OCI-LY3 (cell line): ENCODE measurements around the gene RBM14.
"Not testable (repeated sequence)": the region's sequence is repeated elsewhere in the genome, so short reads cannot be mapped to it uniquely, and the experiment has no call there.

ENCODE experiments used
- H2AFZ ChIP-seq: fragments of 200-600, 300-600 bp; shearing (Covaris generic); 2 replicates; pipeline ENCODE4 v1.6.0; 2014; ENCODE audit warnings: antibody characterized with exemption, low read depth, low read length
- H3K27ac ChIP-seq: fragments of 200-600, 300-600 bp; sonication (generic); 2 replicates; pipeline ENCODE4 v1.5.1; 2014; ENCODE audit warnings: mild to moderate bottlenecking, low read length, moderate library complexity, mixed read lengths
- H3K27me3 ChIP-seq: fragments of 200-600, 300-600 bp; sonication (generic); 2 replicates; pipeline ENCODE4 v1.6.1; 2014; ENCODE audit warnings: low read depth, low read length, mixed read lengths
- H3K36me3 ChIP-seq: fragments of 200-600, 300-600 bp; sonication (generic); replicated peaks from 2 replicates; pipeline ENCODE3; 2014; ENCODE audit warnings: low read depth, low read length, mixed read lengths
- H3K4me1 ChIP-seq: fragments of 300-600, 200-600 bp; sonication (generic); 2 replicates; pipeline ENCODE4 v1.6.1; 2014; ENCODE audit warnings: low read length, mixed read lengths
- H3K4me2 ChIP-seq: fragments of 200-600, 300-600 bp; sonication (generic); 2 replicates; pipeline ENCODE4 v1.6.1; 2014; ENCODE audit warnings: low read length, mixed read lengths
- H3K4me3 ChIP-seq: fragments of 300-600, 200-600 bp; sonication (generic); 2 replicates; pipeline ENCODE4 v1.5.1; 2014; ENCODE audit warnings: antibody characterized with exemption, mild to moderate bottlenecking, low read length, moderate library complexity
- H3K79me2 ChIP-seq: fragments of 300-600, 200-600 bp; shearing (Covaris generic); 2 replicates; pipeline ENCODE4 v1.6.1; 2014; ENCODE audit warnings: mild to moderate bottlenecking, low read length, mixed read lengths
- H3K9ac ChIP-seq: fragments of 300-600, 200-600 bp; shearing (Covaris generic); 2 replicates; pipeline ENCODE4 v1.6.0; 2014; ENCODE audit warnings: mild to moderate bottlenecking, low read length, moderate library complexity
- H3K9me3 ChIP-seq: fragments of 200-600, 300-600 bp; shearing (Covaris generic); 2 replicates; pipeline ENCODE4 v1.6.1; 2014; ENCODE audit warnings: low read length, mixed read lengths; ENCODE audit not compliant: insufficient read depth
- H4K20me1 ChIP-seq: fragments of 200-600, 300-600 bp; sonication (generic); 2 replicates; pipeline ENCODE4 v1.6.1; 2016; ENCODE audit warnings: low read length, mixed read lengths; ENCODE audit not compliant: insufficient read depth
- CTCF ChIP-seq: fragments of 200-600, 300-600 bp; sonication (generic); IDR thresholded peaks from 2 replicates; pipeline ENCODE4 v1.5.1; 2014; ENCODE audit warnings: antibody characterized with exemption, low read length, low read depth
- EZH2phosphoT487 ChIP-seq: fragments of 200-600 bp; shearing (Covaris generic); IDR thresholded peaks from 2 replicates; pipeline ENCODE4 v1.6.1; 2018; ENCODE audit warnings: antibody characterized with exemption, mixed run types, low read depth

The RBM14 gene

GRCh38 chr11:66580803-66581202, 35.6 kb upstream of the RBM14 start:
- Histone ChIP-seq H3K9me3 (peaks cover 5% of the 10 kb centered on the region; the same call in 1 of the 2 replicates), H2AFZ (no peak overlapping the region), H3K4me1 (no peaks in the 10 kb centered on the region), H4K20me1 (no peaks in the 10 kb centered on the region), H3K36me3 (no peaks in the 10 kb centered on the region), H3K9ac (no peak overlapping the region), H3K27me3 (no peaks in the 10 kb centered on the region), H3K4me3 (no peak overlapping the region), H3K27ac (no peak overlapping the region), H3K79me2 (no peaks in the 10 kb centered on the region), H3K4me2 (no peak overlapping the region)
- TF ChIP-seq CTCF (no peak), EZH2phosphoT487 (no peak)

DNA sequence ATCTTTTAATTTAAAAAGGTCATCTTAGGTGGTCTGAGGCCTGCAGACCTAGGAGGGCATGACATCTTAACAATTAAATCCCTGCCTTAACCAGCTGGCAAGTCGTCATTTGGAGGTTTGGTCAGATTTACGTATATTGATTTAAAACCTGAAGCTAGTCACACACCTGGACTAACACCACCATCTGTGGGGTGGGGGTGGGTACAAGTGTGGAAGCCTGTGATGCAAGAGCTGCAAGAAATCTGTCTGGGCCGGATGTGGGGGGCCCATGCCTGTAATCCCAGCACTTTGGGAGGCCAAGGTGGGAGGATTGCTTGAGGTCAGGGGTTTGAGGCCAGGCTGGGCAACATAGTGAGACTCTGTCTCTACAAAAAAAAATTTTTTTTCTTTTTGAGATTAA, 35.2 kb upstream of the RBM14 start:
- Histone ChIP-seq H3K4me3 (no peak overlapping the region), H3K27ac (no peak overlapping the region), H4K20me1 (no peaks in the 10 kb centered on the region), H2AFZ (no peak overlapping the region), H3K36me3 (no peaks in the 10 kb centered on the region), H3K4me2 (no peak overlapping the region), H3K27me3 (no peaks in the 10 kb centered on the region), H3K9ac (no peak overlapping the region), H3K9me3 (peaks cover 5% of the 10 kb centered on the region; the same call in 1 of the 2 replicates), H3K79me2 (no peaks in the 10 kb centered on the region), H3K4me1 (no peaks in the 10 kb centered on the region)
- TF ChIP-seq EZH2phosphoT487 = no peak
- TF ChIP-seq CTCF = no peak

DNA sequence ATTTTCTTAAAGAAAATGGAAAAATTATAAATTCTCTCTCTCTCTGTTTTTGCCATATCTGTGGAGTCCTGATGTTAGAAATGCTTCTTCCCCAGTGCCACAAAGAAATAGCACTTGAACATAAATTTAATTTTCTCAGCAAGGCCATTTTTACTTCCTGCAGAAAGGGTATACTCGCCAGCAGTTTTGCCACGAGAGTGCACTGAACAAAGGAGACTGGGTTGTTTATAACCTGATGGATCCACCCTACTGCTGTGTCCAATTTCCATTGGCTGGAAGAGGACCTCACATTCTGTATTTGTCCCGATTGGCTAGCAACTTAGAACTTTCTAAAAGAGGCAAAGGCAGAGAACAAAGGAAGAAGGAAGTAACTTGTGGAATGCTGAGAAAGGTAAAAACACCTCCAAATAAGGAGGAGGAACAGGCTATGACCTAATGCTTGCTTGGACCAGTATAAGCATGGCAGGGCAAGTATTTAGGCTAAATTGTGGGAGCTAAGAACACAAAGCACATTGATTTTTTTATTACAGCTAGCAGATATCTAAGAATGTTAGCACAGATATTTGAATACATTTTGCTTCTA, 33.8 kb upstream of the RBM14 start:
- not testable (repeated sequence) for H3K4me3 ChIP-seq, H3K4me1 ChIP-seq, H3K27me3 ChIP-seq, H3K36me3 ChIP-seq, H4K20me1 ChIP-seq, H2AFZ ChIP-seq, H3K27ac ChIP-seq, H3K4me2 ChIP-seq, H3K79me2 ChIP-seq, H3K9ac ChIP-seq, H3K9me3 ChIP-seq

GRCh38 chr11:66585447-66585846, 31.0 kb upstream of the RBM14 start:
- not testable (repeated sequence) for H3K4me2 ChIP-seq, H4K20me1 ChIP-seq, H3K4me3 ChIP-seq, H3K27me3 ChIP-seq, H3K9me3 ChIP-seq, H3K27ac ChIP-seq, H2AFZ ChIP-seq, H3K79me2 ChIP-seq, H3K4me1 ChIP-seq, H3K36me3 ChIP-seq, H3K9ac ChIP-seq

DNA sequence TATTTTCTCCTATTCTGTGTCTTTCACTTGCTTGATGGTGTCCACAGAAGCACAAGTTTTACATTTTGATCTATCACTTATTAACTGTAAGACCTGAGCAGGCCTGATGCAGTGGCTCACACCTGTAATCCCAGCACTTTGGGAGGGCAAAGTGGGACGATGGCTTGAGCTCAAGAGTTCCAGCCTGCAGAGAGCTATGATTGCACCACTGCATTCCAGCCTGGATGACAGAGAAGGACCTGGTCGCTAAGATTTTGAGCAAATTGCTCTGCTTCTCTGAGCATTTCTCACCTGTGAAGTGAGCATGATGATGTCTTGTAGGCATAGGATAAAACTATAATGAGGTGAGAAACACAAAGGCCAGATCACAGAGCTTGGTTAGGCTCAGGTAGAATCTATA, 30.3 kb upstream of the RBM14 start:
- H3K9ac ChIP-seq = no peak overlapping the region
- TF ChIP-seq EZH2phosphoT487 (no peak), CTCF (no peak)
- no peak overlapping the region for H3K4me3 ChIP-seq
- H3K27me3 ChIP-seq = no peaks in the 10 kb centered on the region
- no peaks in the 10 kb centered on the region for H3K4me1 ChIP-seq
- peaks cover 5% of the 10 kb centered on the region; the same call in 1 of the 2 replicates for H3K9me3 ChIP-seq
- H3K36me3 ChIP-seq = no peaks in the 10 kb centered on the region
- no peak overlapping the region for H2AFZ ChIP-seq
- H3K27ac ChIP-seq = no peak overlapping the region
- H3K4me2 ChIP-seq = no peak overlapping the region
- no peaks in the 10 kb centered on the region for H3K79me2 ChIP-seq
- H4K20me1 ChIP-seq = no peaks in the 10 kb centered on the region

DNA sequence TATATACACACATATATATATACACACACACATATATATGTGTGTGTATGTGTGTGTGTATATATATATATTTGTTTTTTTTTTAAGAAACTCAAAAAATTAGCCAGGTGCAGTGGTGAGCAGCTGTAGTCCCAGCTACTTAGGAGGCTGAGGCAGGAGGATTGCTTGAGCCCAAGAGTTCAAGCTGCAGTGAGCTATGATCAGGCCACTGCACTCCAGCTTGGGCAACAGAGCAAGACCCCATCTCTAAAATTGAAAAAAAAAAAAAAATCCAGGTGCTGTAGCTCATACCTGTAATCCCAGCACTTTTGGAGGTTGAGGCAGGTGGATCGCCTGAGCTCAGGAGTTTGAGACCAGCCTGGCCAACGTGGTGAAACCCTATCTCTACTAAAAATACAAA, 27.1 kb upstream of the RBM14 start:
- not testable (repeated sequence) for H3K27ac ChIP-seq, H2AFZ ChIP-seq
- peaks cover 10% of the 10 kb centered on the region for H3K4me1 ChIP-seq

More for the DNA sequence above, 27.1 kb upstream of the RBM14 start:
- H3K9ac ChIP-seq, H4K20me1 ChIP-seq, H3K36me3 ChIP-seq, H3K27me3 ChIP-seq, H3K4me2 ChIP-seq, H3K9me3 ChIP-seq, H3K79me2 ChIP-seq, H3K4me3 ChIP-seq: not testable (repeated sequence)
